Transverse colon (tissue), 4 donors: ENCODE data around the gene CAMTA1.

ENCODE experiments used
- EP300 ChIP-seq: sonication (generic); formaldehyde crosslinking; IDR thresholded peaks from one replicate; pipeline ENCODE4 v1.6.1; 2017; ENCODE audit warnings: antibody characterized with exemption, low read depth
- POLR2A ChIP-seq: fragments of 450-650 bp; IDR thresholded peaks from one replicate; pipeline ENCODE4 v1.6.1; 2016; ENCODE audit warnings: antibody characterized with exemption, mild to moderate bottlenecking, moderate library complexity
- POLR2AphosphoS5 ChIP-seq, 3 donors: sonication (generic); formaldehyde crosslinking; IDR thresholded peaks; one replicate each; pipeline ENCODE4 v1.6.1; 2016; ENCODE audit warnings: antibody characterized with exemption in 3 of 3
- TF ChIP-seq, protein P1 (sequence below), 5 experiments: fragments of 200-600 bp in 3 of 5; fragments of 450-650 bp in 2 of 5; sonication (generic) in 3 of 5; IDR thresholded peaks; 1 replicate in 2 of 5; 2 replicates in 3 of 5; pipeline ENCODE4 v1.5.1; 2016 to 2017; ENCODE audit warnings: antibody characterized with exemption in 5 of 5, inconsistent platforms in 3 of 5, mild to moderate bottlenecking in 2 of 5, moderate library complexity in 1 of 5

- TF ChIP-seq, protein P1, sequence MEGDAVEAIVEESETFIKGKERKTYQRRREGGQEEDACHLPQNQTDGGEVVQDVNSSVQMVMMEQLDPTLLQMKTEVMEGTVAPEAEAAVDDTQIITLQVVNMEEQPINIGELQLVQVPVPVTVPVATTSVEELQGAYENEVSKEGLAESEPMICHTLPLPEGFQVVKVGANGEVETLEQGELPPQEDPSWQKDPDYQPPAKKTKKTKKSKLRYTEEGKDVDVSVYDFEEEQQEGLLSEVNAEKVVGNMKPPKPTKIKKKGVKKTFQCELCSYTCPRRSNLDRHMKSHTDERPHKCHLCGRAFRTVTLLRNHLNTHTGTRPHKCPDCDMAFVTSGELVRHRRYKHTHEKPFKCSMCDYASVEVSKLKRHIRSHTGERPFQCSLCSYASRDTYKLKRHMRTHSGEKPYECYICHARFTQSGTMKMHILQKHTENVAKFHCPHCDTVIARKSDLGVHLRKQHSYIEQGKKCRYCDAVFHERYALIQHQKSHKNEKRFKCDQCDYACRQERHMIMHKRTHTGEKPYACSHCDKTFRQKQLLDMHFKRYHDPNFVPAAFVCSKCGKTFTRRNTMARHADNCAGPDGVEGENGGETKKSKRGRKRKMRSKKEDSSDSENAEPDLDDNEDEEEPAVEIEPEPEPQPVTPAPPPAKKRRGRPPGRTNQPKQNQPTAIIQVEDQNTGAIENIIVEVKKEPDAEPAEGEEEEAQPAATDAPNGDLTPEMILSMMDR (IDR thresholded peaks at IDR 0.05), result no peak
- TF ChIP-seq POLR2A, result no peak
- TF ChIP-seq POLR2AphosphoS5 (IDR thresholded peaks at IDR 0.05), result no peak
- no peak for TF ChIP-seq EP300
Measured at GRCh38 chr1:6960860-6961259, 175.6 kb downstream of the CAMTA1 start.
